Hepatocyte (in vitro differentiated cells): ENCODE measurements around the gene DHRS7B.

Experiments
- EZH2 ChIP-seq: fragments of 200-600 bp; sonication (generic); IDR thresholded peaks from 2 replicates; pipeline ENCODE4 v1.6.1; 2016; ENCODE audit warnings: antibody characterized with exemption, mild to moderate bottlenecking, borderline replicate concordance
- EZH2phosphoT487 ChIP-seq: fragments of 200-600 bp; sonication (generic); IDR thresholded peaks from one replicate; pipeline ENCODE4 v1.6.1; 2018; ENCODE audit warnings: antibody characterized with exemption, mild to moderate bottlenecking, low read depth, moderate library complexity; ENCODE audit not compliant: unreplicated experiment, severe bottlenecking
- TF ChIP-seq, protein P1 (sequence below): fragments of 200-600 bp; sonication (generic); IDR thresholded peaks from 2 replicates; pipeline ENCODE4 v1.5.1; 2016; ENCODE audit warnings: antibody characterized with exemption, mild to moderate bottlenecking; ENCODE audit not compliant: poor library complexity

DNA sequence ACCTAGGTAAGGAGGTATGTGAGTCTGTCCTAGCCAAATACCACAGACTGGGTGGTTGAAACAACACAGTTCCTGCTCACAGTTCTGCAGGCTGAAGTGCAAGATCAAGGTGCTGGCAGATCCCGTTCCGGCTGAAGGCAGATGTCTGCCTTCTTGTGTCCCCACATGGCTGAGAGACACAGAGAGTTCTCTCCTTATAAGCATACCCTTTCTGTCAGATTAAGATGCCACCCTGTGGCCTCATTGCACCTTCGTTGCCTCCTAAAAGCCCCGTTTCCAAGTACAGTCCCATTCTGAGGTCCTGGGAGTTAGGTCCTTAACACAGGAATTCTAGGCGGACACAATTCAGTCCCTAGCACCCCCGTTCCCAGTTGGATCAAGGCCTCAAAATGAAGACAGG lies 96.3 kb downstream of the DHRS7B start:
- TF ChIP-seq, protein P1, sequence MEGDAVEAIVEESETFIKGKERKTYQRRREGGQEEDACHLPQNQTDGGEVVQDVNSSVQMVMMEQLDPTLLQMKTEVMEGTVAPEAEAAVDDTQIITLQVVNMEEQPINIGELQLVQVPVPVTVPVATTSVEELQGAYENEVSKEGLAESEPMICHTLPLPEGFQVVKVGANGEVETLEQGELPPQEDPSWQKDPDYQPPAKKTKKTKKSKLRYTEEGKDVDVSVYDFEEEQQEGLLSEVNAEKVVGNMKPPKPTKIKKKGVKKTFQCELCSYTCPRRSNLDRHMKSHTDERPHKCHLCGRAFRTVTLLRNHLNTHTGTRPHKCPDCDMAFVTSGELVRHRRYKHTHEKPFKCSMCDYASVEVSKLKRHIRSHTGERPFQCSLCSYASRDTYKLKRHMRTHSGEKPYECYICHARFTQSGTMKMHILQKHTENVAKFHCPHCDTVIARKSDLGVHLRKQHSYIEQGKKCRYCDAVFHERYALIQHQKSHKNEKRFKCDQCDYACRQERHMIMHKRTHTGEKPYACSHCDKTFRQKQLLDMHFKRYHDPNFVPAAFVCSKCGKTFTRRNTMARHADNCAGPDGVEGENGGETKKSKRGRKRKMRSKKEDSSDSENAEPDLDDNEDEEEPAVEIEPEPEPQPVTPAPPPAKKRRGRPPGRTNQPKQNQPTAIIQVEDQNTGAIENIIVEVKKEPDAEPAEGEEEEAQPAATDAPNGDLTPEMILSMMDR = no peak
- no peak for TF ChIP-seq EZH2
- TF ChIP-seq EZH2phosphoT487 = no peak
